HCT116 (cell line): Measurements from ENCODE around the gene PPP1R10. TPM values are rescaled to one million over a fixed set of nuclear protein-coding genes. Genes with fewer than 3 reads are reported as not detected.

ENCODE experiments used
- ATAC-seq: fragments of 200-7000 bp; cut with Tn5 transposase; 2 replicates; pipeline ENCODE4 v1.9.1; 2020; ENCODE audit warnings: mild to moderate bottlenecking, moderate library complexity
- BruUV-seq: library from RNA; stranded (reverse); fragments of 400-500 nt; replicated peaks from 2 replicates; lab custom pipeline; 2021; lab: Mats Ljungman, UMichigan
- CTCF ChIA-PET: fragments of 300-600 bp; sonication (Branson Sonifier 250); formaldehyde crosslinking; loops from one replicate; lab custom pipeline; 2021; ENCODE audit warnings: antibody characterized with exemption; lab: Charles Lee
- POLR2A ChIA-PET: fragments of 300-600, 350-600 bp; sonication (Branson Sonifier 250); formaldehyde crosslinking; loops from one replicate; lab custom pipeline; 2021; ENCODE audit warnings: antibody characterized with exemption; lab: Charles Lee
- RAD21 ChIA-PET, 2 experiments: fragments of 300-600 bp; sonication (Branson Sonifier 250); formaldehyde crosslinking; loops; one replicate each; lab custom pipeline; 2023; ENCODE audit warnings: low total read pairs in 2 of 2; ENCODE audit not compliant: uncharacterized antibody in 2 of 2, unreplicated experiment in 2 of 2, low non-redundant PET in 1 of 2; lab: Charles Lee
- DNase-seq: peaks from one replicate; pipeline ENCODE4 v3.0.0-alpha.2; 2010; ENCODE audit warnings: low read depth, low spot score
- H2AFZ ChIP-seq: fragments of 200-600 bp; shearing (Covaris generic), sonication (generic); 2 replicates; pipeline ENCODE4 v1.6.1; 2017; ENCODE audit warnings: low read depth, mixed run types, mixed read lengths, antibody characterized with exemption, low read length; ENCODE audit not compliant: poor library complexity, severe bottlenecking
- H3K27ac ChIP-seq: 2 replicates; pipeline ENCODE4 v1.5.1; 2012; ENCODE audit warnings: low read depth, low read length
- H3K27me3 ChIP-seq: fragments of 200-600 bp; sonication (generic); 2 replicates; pipeline ENCODE4 v1.6.1; 2016; ENCODE audit warnings: mixed run types, low read length, mixed read lengths; ENCODE audit not compliant: insufficient read depth
- H3K36me3 ChIP-seq, 2 experiments: fragments of 200-500 bp in 1 of 2; fragments of 200-600 bp in 1 of 2; sonication (Bioruptor generic) in 1 of 2; sonication (generic) in 1 of 2; 2 replicates each; pipeline versions ENCODE4 v1.5.1 to v1.6.1; 2014 to 2016; ENCODE audit warnings: low read length in 2 of 2, inconsistent platforms in 1 of 2, mixed read lengths in 1 of 2, mixed run types in 1 of 2; ENCODE audit not compliant: insufficient read depth in 2 of 2, control insufficient read depth in 1 of 2
- H3K4me1 ChIP-seq, 2 experiments: fragments of 200-600 bp in 1 of 2; sonication (generic) in 1 of 2; 2 replicates each; pipeline versions ENCODE4 v1.5.1 to v1.6.1; 2012 to 2017; ENCODE audit warnings: low read length in 2 of 2, inconsistent platforms in 1 of 2, mild to moderate bottlenecking in 1 of 2, mixed read lengths in 1 of 2, mixed run types in 1 of 2, moderate library complexity in 1 of 2; ENCODE audit not compliant: insufficient read depth in 2 of 2, control insufficient read depth in 1 of 2
- H3K4me2 ChIP-seq: fragments of 200-600 bp; sonication (generic); 2 replicates; pipeline ENCODE4 v1.6.1; 2017; ENCODE audit warnings: mixed run types, low read length, mixed read lengths
- H3K4me3 ChIP-seq, 2 experiments: fragments of 200-600 bp in 1 of 2; sonication (generic) in 1 of 2; replicated peaks in 1 of 2; 2 replicates each; pipeline ENCODE4 v1.5.1; 2011 to 2016; ENCODE audit warnings: low read length in 2 of 2, control low read depth in 1 of 2, low read depth in 1 of 2, mild to moderate bottlenecking in 1 of 2, mixed read lengths in 1 of 2, mixed run types in 1 of 2
- H3K79me2 ChIP-seq: fragments of 200-600 bp; sonication (generic); 2 replicates; pipeline ENCODE4 v1.6.1; 2017; ENCODE audit warnings: mild to moderate bottlenecking, mixed run types, low read length, moderate library complexity, mixed read lengths; ENCODE audit not compliant: insufficient read depth
- H3K9ac ChIP-seq: fragments of 200-600 bp; sonication (generic); 2 replicates; pipeline ENCODE4 v1.6.1; 2016; ENCODE audit warnings: low read length, mixed read lengths
- H3K9me2 ChIP-seq: fragments of 200-600 bp; sonication (generic), shearing (Covaris generic); 2 replicates; pipeline ENCODE4 v1.6.1; 2017; ENCODE audit warnings: mixed run types, mild to moderate bottlenecking, moderate library complexity; ENCODE audit not compliant: insufficient read depth
- H3K9me3 ChIP-seq, 2 experiments: fragments of 200-500 bp in 1 of 2; fragments of 200-600 bp in 1 of 2; sonication (Bioruptor generic) in 1 of 2; sonication (generic) in 1 of 2; 2 replicates each; pipeline ENCODE4 v1.6.1; 2014 to 2017; ENCODE audit warnings: low read length in 2 of 2, mixed read lengths in 2 of 2, inconsistent platforms in 1 of 2, low read depth in 1 of 2, mild to moderate bottlenecking in 1 of 2, mixed run types in 1 of 2, moderate library complexity in 1 of 2; ENCODE audit not compliant: control insufficient read depth in 1 of 2, insufficient read depth in 1 of 2
- H4K20me1 ChIP-seq: fragments of 200-600 bp; sonication (generic), shearing (Covaris generic); 2 replicates; pipeline ENCODE4 v1.6.1; 2017; ENCODE audit warnings: mixed run types, mild to moderate bottlenecking, moderate library complexity; ENCODE audit not compliant: insufficient read depth
- CEBPB ChIP-seq: IDR thresholded peaks from 2 replicates; pipeline ENCODE4 v1.6.1; 2012; ENCODE audit warnings: low read depth
- CTCF ChIP-seq, 3 experiments: fragments of 200-600 bp in 1 of 3; sonication (generic) in 1 of 3; IDR thresholded peaks in 2 of 3; conservative IDR thresholded peaks in 1 of 3; 2 replicates each; pipeline ENCODE4 v1.5.1; 2012 to 2017; ENCODE audit warnings: low read depth in 2 of 3, low read length in 2 of 3, antibody characterized with exemption in 1 of 3, borderline replicate concordance in 1 of 3, control low read depth in 1 of 3, mild to moderate bottlenecking in 1 of 3, mixed read lengths in 1 of 3, mixed run types in 1 of 3, moderate library complexity in 1 of 3; ENCODE audit not compliant: insufficient read depth in 1 of 3
- EGR1 ChIP-seq: IDR thresholded peaks from 2 replicates; pipeline ENCODE4 v1.6.1; 2012; ENCODE audit warnings: low read depth
- ELF1 ChIP-seq: IDR thresholded peaks from 2 replicates; pipeline ENCODE4 v1.6.1; 2012; ENCODE audit warnings: low read depth, borderline replicate concordance
- EZH2 ChIP-seq: fragments of 200-600 bp; sonication (generic); IDR thresholded peaks from 2 replicates; pipeline ENCODE4 v1.6.1; 2017; ENCODE audit warnings: antibody characterized with exemption, mixed run types
- EZH2phosphoT487 ChIP-seq: fragments of 200-600 bp; IDR thresholded peaks from 2 replicates; pipeline ENCODE4 v1.6.1; 2018; ENCODE audit warnings: antibody characterized with exemption, borderline replicate concordance
- FOSL1 ChIP-seq: IDR thresholded peaks from 2 replicates; pipeline ENCODE4 v1.6.1; 2012; ENCODE audit warnings: low read depth
- JUND ChIP-seq: IDR thresholded peaks from 2 replicates; pipeline ENCODE4 v1.6.1; 2012
- MAX ChIP-seq: IDR thresholded peaks from 2 replicates; pipeline ENCODE4 v1.6.1; 2012
- POLR2A ChIP-seq: IDR thresholded peaks from 2 replicates; pipeline ENCODE4 v1.7.0; 2011; ENCODE audit warnings: borderline replicate concordance; ENCODE audit not compliant: insufficient read depth, insufficient read length; ENCODE audit errors: extremely low read depth
- POLR2AphosphoS5 ChIP-seq: IDR thresholded peaks from 2 replicates; pipeline ENCODE4 v1.6.1; 2011; ENCODE audit warnings: mild to moderate bottlenecking, low read depth, low read length, moderate library complexity
- RAD21 ChIP-seq: IDR thresholded peaks from 2 replicates; pipeline ENCODE4 v1.6.1; 2012; ENCODE audit warnings: low read depth, mild to moderate bottlenecking
- SP1 ChIP-seq: IDR thresholded peaks from 2 replicates; pipeline ENCODE4 v1.6.1; 2012; ENCODE audit warnings: low read depth
- SRF ChIP-seq: IDR thresholded peaks from 2 replicates; pipeline ENCODE4 v1.6.1; 2012; ENCODE audit warnings: low read depth
- ZBTB33 ChIP-seq: IDR thresholded peaks from 2 replicates; pipeline ENCODE4 v1.6.1; 2011; ENCODE audit warnings: mild to moderate bottlenecking, low read length, moderate library complexity; ENCODE audit not compliant: insufficient replicate concordance; ENCODE audit errors: extremely low read depth
- ZNF274 ChIP-seq: fragments of 200-500 bp; sonication (Bioruptor generic); IDR thresholded peaks from 2 replicates; pipeline ENCODE4 v1.6.1; 2014; ENCODE audit warnings: mild to moderate bottlenecking, low read depth, low read length, inconsistent platforms
- intact Hi-C: fragments of 100-400 bp; cut with micrococcal nuclease; formaldehyde crosslinking; loops from 2 replicates; pipeline ENCODE4 v1.10.0; 2022
- total RNA-seq: library from RNA; stranded (reverse); gene quantifications from one replicate; pipeline ENCODE4 v1.2.1, GENCODE V29; 2021; ENCODE audit not compliant: unreplicated experiment

The PPP1R10 gene
- total RNA-seq, 1 experiment from 2014 or later, result 104 TPM

- peak overlapping the region; percentile 88 to 95 for H3K4me3 ChIP-seq
- no peaks in the 10 kb centered on the region for H3K27me3 ChIP-seq
- H3K9ac ChIP-seq, result peak overlapping the region; percentile 98
- intact Hi-C loops, result loop anchor here (1.0 to 5.0 kb wide), 2 partner anchors 16 to 162 kb away; partner anchors contain the start of genes ABCF1 and MDC1
- RAD21 ChIA-PET, result no interaction called here
- CTCF ChIA-PET, result interaction anchor here (3.5 to 4.7 kb wide), 2 partner anchors 10 to 14 kb away, joined by 13 to 25 read pairs; no protein-coding TSS in a partner anchor
- H3K36me3 ChIP-seq, result peaks cover 22 to 33% of the 10 kb centered on the region in 2 experiments
- no peaks in the 10 kb centered on the region for H3K9me3 ChIP-seq
- peaks cover 54% of the 10 kb centered on the region for H3K79me2 ChIP-seq
- POLR2A ChIA-PET, result interaction anchor here (0.6 to 2.8 kb wide), 3 partner anchors 11 to 23 kb away, joined by 3 to 12 read pairs (median 10); partner anchors contain the start of gene ABCF1
- no TSS peak for BruUV-seq
- H3K27ac ChIP-seq, result peak overlapping the region; percentile 96
- TF ChIP-seq ZNF274 (no peak), EZH2phosphoT487 (no peak), POLR2A (no peak), CEBPB (no peak), RAD21 (no peak), CTCF (IDR thresholded peaks at IDR 0.05 in 2 of 3, conservative IDR thresholded peaks at IDR 0.05 in 1 of 3; ENCODE audit: borderline replicate concordance in 1 of 3, insufficient read depth in 1 of 3, low read depth in 2 of 3, low read length in 2 of 3) (no peak), EGR1 (no peak), FOSL1 (no peak), EZH2 (no peak), SRF (no peak), ZBTB33 (no peak), ELF1 (no peak), JUND (no peak), SP1 (no peak), POLR2AphosphoS5 (no peak), MAX (no peak)
- no peaks in the 10 kb centered on the region for H3K9me2 ChIP-seq
- H3K4me2 ChIP-seq, result peak overlapping the region; percentile 91
- H2AFZ ChIP-seq, result no peak overlapping the region
- ATAC-seq (no peak), DNase-seq (no peak)
- H3K4me1 ChIP-seq, result peaks cover 10 to 23% of the 10 kb centered on the region in 2 experiments; a peak in 3 of 4 replicates
- H4K20me1 ChIP-seq, result no peaks in the 10 kb centered on the region
Measured at GRCh38 chr6:30555816-30556065, 61.3 kb downstream of the PPP1R10 start.
